CD14-positive monocyte (primary cell): ENCODE results near the gene CRHR2. TPM values are rescaled to one million over a fixed set of nuclear protein-coding genes. Genes with fewer than 3 reads are reported as not detected.

Experiments
- DNase-seq, 3 donors: peaks; one replicate each; pipeline ENCODE4 v3.0.0-alpha.2; 2011 to 2022
- H2AFZ ChIP-seq: 2 replicates; pipeline ENCODE4 v1.6.0; 2012; ENCODE audit warnings: mild to moderate bottlenecking, low read depth, low read length, inconsistent platforms; ENCODE audit not compliant: insufficient read depth, poor library complexity, severe bottlenecking
- H3K27ac ChIP-seq, 2 donors: 1 replicate in 1 of 2; 2 replicates in 1 of 2; pipeline ENCODE4 v1.5.1; 2012 to 2013; ENCODE audit warnings: low read length in 2 of 2, control low read depth in 1 of 2, inconsistent platforms in 1 of 2, low read depth in 1 of 2, mild to moderate bottlenecking in 1 of 2
- H3K27me3 ChIP-seq, 2 donors: one replicate each; pipeline versions ENCODE4 v1.6.0 to v1.6.1; 2011 to 2013; ENCODE audit warnings: low read length in 2 of 2; ENCODE audit not compliant: control insufficient read depth in 2 of 2, insufficient read depth in 2 of 2
- H3K36me3 ChIP-seq, 2 donors: replicated peaks in 1 of 2; 1 replicate in 1 of 2; 2 replicates in 1 of 2; pipeline versions ENCODE4 v1.5.1 to v1.6.1; 2012 to 2013; ENCODE audit warnings: low read length in 2 of 2, control low read depth in 1 of 2, inconsistent platforms in 1 of 2, mild to moderate bottlenecking in 1 of 2; ENCODE audit not compliant: insufficient read depth in 2 of 2, control insufficient read depth in 1 of 2
- H3K4me1 ChIP-seq, 2 donors: 1 replicate in 1 of 2; 2 replicates in 1 of 2; pipeline versions ENCODE4 v1.5.1 to v1.6.1; 2012 to 2013; ENCODE audit warnings: low read length in 2 of 2, control low read depth in 1 of 2, inconsistent platforms in 1 of 2, mild to moderate bottlenecking in 1 of 2, moderate library complexity in 1 of 2; ENCODE audit not compliant: insufficient read depth in 2 of 2, control insufficient read depth in 1 of 2
- H3K4me2 ChIP-seq: replicated peaks from 2 replicates; pipeline ENCODE3; 2012; ENCODE audit warnings: low read length, moderate library complexity, mild to moderate bottlenecking; ENCODE audit not compliant: poor library complexity, severe bottlenecking; ENCODE audit errors: extremely low read depth
- H3K4me3 ChIP-seq, 3 experiments: fragments of 200-600 bp in 1 of 3; sonication (generic) in 1 of 3; replicated peaks in 1 of 3; 1 replicate in 2 of 3; 2 replicates in 1 of 3; pipeline ENCODE4 v1.5.1; 2011 to 2013; ENCODE audit warnings: low read length in 3 of 3, mild to moderate bottlenecking in 3 of 3, control low read depth in 2 of 3, low read depth in 2 of 3, inconsistent platforms in 1 of 3, moderate library complexity in 1 of 3
- H3K79me2 ChIP-seq: 2 replicates; pipeline ENCODE4 v1.6.0; 2012; ENCODE audit warnings: mild to moderate bottlenecking, control low read depth, inconsistent platforms, low read length, moderate library complexity; ENCODE audit not compliant: insufficient read depth
- H3K9ac ChIP-seq: 2 replicates; pipeline ENCODE4 v1.6.0; 2017; ENCODE audit warnings: low read length, mild to moderate bottlenecking; ENCODE audit not compliant: insufficient read depth, poor library complexity, severe bottlenecking
- H3K9me3 ChIP-seq, 2 donors: replicated peaks in 1 of 2; 1 replicate in 1 of 2; 2 replicates in 1 of 2; pipeline versions ENCODE4 v1.5.1 to v1.6.1; 2012 to 2013; ENCODE audit warnings: low read length in 2 of 2, control low read depth in 1 of 2; ENCODE audit not compliant: control insufficient read depth in 1 of 2, insufficient read depth in 1 of 2
- H4K20me1 ChIP-seq: 2 replicates; pipeline ENCODE4 v1.6.0; 2012; ENCODE audit warnings: mild to moderate bottlenecking, low read length, control low read depth, moderate library complexity; ENCODE audit not compliant: insufficient read depth
- H3K27ac Mint-ChIP-seq, 7 donors: one replicate each; pipeline ENCODE4 v1.8.0; 2020; ENCODE audit warnings: mild to moderate bottlenecking in 7 of 7, mixed read lengths in 7 of 7, moderate library complexity in 6 of 7, inconsistent platforms in 2 of 7
- H3K27me3 Mint-ChIP-seq, 3 donors: one replicate each; pipeline ENCODE4 v1.8.0; 2021 to 2022; ENCODE audit warnings: low read depth in 3 of 3, mild to moderate bottlenecking in 3 of 3, mixed read lengths in 3 of 3, moderate library complexity in 3 of 3, inconsistent platforms in 1 of 3
- H3K36me3 Mint-ChIP-seq, 2 donors: one replicate each; pipeline ENCODE4 v1.8.0; 2020; ENCODE audit warnings: mixed read lengths in 2 of 2, inconsistent platforms in 1 of 2, mild to moderate bottlenecking in 1 of 2
- H3K4me1 Mint-ChIP-seq: one replicate; pipeline ENCODE4 v1.8.0; 2020; ENCODE audit warnings: mild to moderate bottlenecking, mixed read lengths
- H3K4me3 Mint-ChIP-seq, 2 donors: one replicate each; pipeline ENCODE4 v1.8.0; 2020; ENCODE audit warnings: mild to moderate bottlenecking in 2 of 2, mixed read lengths in 2 of 2, moderate library complexity in 1 of 2
- H3K9me3 Mint-ChIP-seq, 7 donors: one replicate each; pipeline ENCODE4 v1.8.0; 2020 to 2022; ENCODE audit warnings: mixed read lengths in 7 of 7, mild to moderate bottlenecking in 6 of 7, moderate library complexity in 6 of 7, inconsistent platforms in 2 of 7
- WGBS: methylation state at CpG from one replicate; pipeline ENCODE4 v1.1.5; 2013; ENCODE audit warnings: missing lambda C conversion rate; ENCODE audit not compliant: insufficient coverage; 5-methylcytosine and 5-hydroxymethylcytosine counted together
- intact Hi-C, 2 donors: fragments of 100-400 bp; cut with micrococcal nuclease; formaldehyde crosslinking; loops; one replicate each; pipeline versions ENCODE4 v1.15.0 to v1.15.1; 2023
- polyA plus RNA-seq, 3 donors: library from polyadenylated mRNA; depleted of rRNA in 1 of 3; unstranded in 2 of 3; stranded (reverse) in 1 of 3; fragments of 300-500 nt in 2 of 3; fragments of >200 nt in 1 of 3; fragmentation: Illumina TruSeq in 2 of 3; gene quantifications; 1 replicate in 2 of 3; 2 replicates in 1 of 3; pipeline ENCODE4 v1.2.3, GENCODE V29; 2012 to 2021
- TF ChIP-seq, protein P1 (sequence below): fragments of 200-600 bp; IDR thresholded peaks from one replicate; pipeline ENCODE4 v1.8.0; 2022; ENCODE audit warnings: antibody characterized with exemption, mild to moderate bottlenecking

Gene CRHR2
- polyA plus RNA-seq, 3 donors: not detected

- intact Hi-C loops: no loop called here
- Mint-ChIP-seq H3K4me3 (no peak overlapping the region), H3K9me3 (peaks cover 0 to 1% (median 0%) of the 10 kb centered on the region in 7 donors), H3K27ac (no peak overlapping the region), H3K27me3 (peaks cover 0 to 6% (median 3%) of the 10 kb centered on the region in 3 donors), H3K36me3 (no peaks in the 10 kb centered on the region), H3K4me1 (no peaks in the 10 kb centered on the region)
- WGBS: 92% methylated on average over 2 of the region's 4 CpGs
- TF ChIP-seq, protein P1, sequence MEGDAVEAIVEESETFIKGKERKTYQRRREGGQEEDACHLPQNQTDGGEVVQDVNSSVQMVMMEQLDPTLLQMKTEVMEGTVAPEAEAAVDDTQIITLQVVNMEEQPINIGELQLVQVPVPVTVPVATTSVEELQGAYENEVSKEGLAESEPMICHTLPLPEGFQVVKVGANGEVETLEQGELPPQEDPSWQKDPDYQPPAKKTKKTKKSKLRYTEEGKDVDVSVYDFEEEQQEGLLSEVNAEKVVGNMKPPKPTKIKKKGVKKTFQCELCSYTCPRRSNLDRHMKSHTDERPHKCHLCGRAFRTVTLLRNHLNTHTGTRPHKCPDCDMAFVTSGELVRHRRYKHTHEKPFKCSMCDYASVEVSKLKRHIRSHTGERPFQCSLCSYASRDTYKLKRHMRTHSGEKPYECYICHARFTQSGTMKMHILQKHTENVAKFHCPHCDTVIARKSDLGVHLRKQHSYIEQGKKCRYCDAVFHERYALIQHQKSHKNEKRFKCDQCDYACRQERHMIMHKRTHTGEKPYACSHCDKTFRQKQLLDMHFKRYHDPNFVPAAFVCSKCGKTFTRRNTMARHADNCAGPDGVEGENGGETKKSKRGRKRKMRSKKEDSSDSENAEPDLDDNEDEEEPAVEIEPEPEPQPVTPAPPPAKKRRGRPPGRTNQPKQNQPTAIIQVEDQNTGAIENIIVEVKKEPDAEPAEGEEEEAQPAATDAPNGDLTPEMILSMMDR: no peak
- no peak overlapping the region for H2AFZ ChIP-seq
- H3K9me3 ChIP-seq: no peaks in the 10 kb centered on the region
- no peak overlapping the region for H3K4me2 ChIP-seq
- H3K36me3 ChIP-seq: no peaks in the 10 kb centered on the region
- no peaks in the 10 kb centered on the region for H3K79me2 ChIP-seq
- no peaks in the 10 kb centered on the region for H4K20me1 ChIP-seq
- H3K4me3 ChIP-seq: no peak overlapping the region
- no peak overlapping the region for H3K9ac ChIP-seq
- H3K27me3 ChIP-seq: no peaks in the 10 kb centered on the region
- no peak for DNase-seq
- H3K27ac ChIP-seq: no peak overlapping the region
- H3K4me1 ChIP-seq: no peaks in the 10 kb centered on the region
Measured at GRCh38 chr7:30698481-30698880, 16.2 kb upstream of the CRHR2 start.

GRCh38 chr7:30697719-30698460, 15.6 kb upstream of the CRHR2 start:
- Histone ChIP-seq H3K4me3 (no peak overlapping the region), H3K4me2 (no peak overlapping the region), H3K27ac (no peak overlapping the region), H2AFZ (no peak overlapping the region), H3K79me2 (no peaks in the 10 kb centered on the region), H4K20me1 (no peaks in the 10 kb centered on the region), H3K36me3 (no peaks in the 10 kb centered on the region), H3K9ac (no peak overlapping the region), H3K9me3 (no peaks in the 10 kb centered on the region), H3K27me3 (no peaks in the 10 kb centered on the region), H3K4me1 (no peaks in the 10 kb centered on the region)
- no peak for DNase-seq
- WGBS: 62% methylated on average over 13 of the region's 15 CpGs
- Mint-ChIP-seq H3K27me3 (peaks cover 0 to 6% (median 3%) of the 10 kb centered on the region in 3 donors), H3K9me3 (peaks cover 0 to 1% (median 0%) of the 10 kb centered on the region in 7 donors), H3K4me3 (no peak overlapping the region), H3K36me3 (no peaks in the 10 kb centered on the region), H3K27ac (no peak overlapping the region), H3K4me1 (no peaks in the 10 kb centered on the region)
- TF ChIP-seq, protein P1: no peak
- intact Hi-C loops: no loop called here
